CD14-positive monocyte (primary cell): ENCODE results near the gene PRICKLE1. TPM values are rescaled to one million over a fixed set of nuclear protein-coding genes. Genes with fewer than 3 reads are reported as not detected.

Experiments used
- DNase-seq, 3 donors: peaks; one replicate each; pipeline ENCODE4 v3.0.0-alpha.2; 2011 to 2022
- H2AFZ ChIP-seq: 2 replicates; pipeline ENCODE4 v1.6.0; 2012; ENCODE audit warnings: mild to moderate bottlenecking, low read depth, low read length, inconsistent platforms; ENCODE audit not compliant: insufficient read depth, poor library complexity, severe bottlenecking
- H3K27ac ChIP-seq, 2 donors: 1 replicate in 1 of 2; 2 replicates in 1 of 2; pipeline ENCODE4 v1.5.1; 2012 to 2013; ENCODE audit warnings: low read length in 2 of 2, control low read depth in 1 of 2, inconsistent platforms in 1 of 2, low read depth in 1 of 2, mild to moderate bottlenecking in 1 of 2
- H3K27me3 ChIP-seq, 2 donors: one replicate each; pipeline versions ENCODE4 v1.6.0 to v1.6.1; 2011 to 2013; ENCODE audit warnings: low read length in 2 of 2; ENCODE audit not compliant: control insufficient read depth in 2 of 2, insufficient read depth in 2 of 2
- H3K36me3 ChIP-seq, 2 donors: replicated peaks in 1 of 2; 1 replicate in 1 of 2; 2 replicates in 1 of 2; pipeline versions ENCODE4 v1.5.1 to v1.6.1; 2012 to 2013; ENCODE audit warnings: low read length in 2 of 2, control low read depth in 1 of 2, inconsistent platforms in 1 of 2, mild to moderate bottlenecking in 1 of 2; ENCODE audit not compliant: insufficient read depth in 2 of 2, control insufficient read depth in 1 of 2
- H3K4me1 ChIP-seq, 2 donors: 1 replicate in 1 of 2; 2 replicates in 1 of 2; pipeline versions ENCODE4 v1.5.1 to v1.6.1; 2012 to 2013; ENCODE audit warnings: low read length in 2 of 2, control low read depth in 1 of 2, inconsistent platforms in 1 of 2, mild to moderate bottlenecking in 1 of 2, moderate library complexity in 1 of 2; ENCODE audit not compliant: insufficient read depth in 2 of 2, control insufficient read depth in 1 of 2
- H3K4me2 ChIP-seq: replicated peaks from 2 replicates; pipeline ENCODE3; 2012; ENCODE audit warnings: low read length, moderate library complexity, mild to moderate bottlenecking; ENCODE audit not compliant: poor library complexity, severe bottlenecking; ENCODE audit errors: extremely low read depth
- H3K4me3 ChIP-seq, 3 experiments: fragments of 200-600 bp in 1 of 3; sonication (generic) in 1 of 3; replicated peaks in 1 of 3; 1 replicate in 2 of 3; 2 replicates in 1 of 3; pipeline ENCODE4 v1.5.1; 2011 to 2013; ENCODE audit warnings: low read length in 3 of 3, mild to moderate bottlenecking in 3 of 3, control low read depth in 2 of 3, low read depth in 2 of 3, inconsistent platforms in 1 of 3, moderate library complexity in 1 of 3
- H3K79me2 ChIP-seq: 2 replicates; pipeline ENCODE4 v1.6.0; 2012; ENCODE audit warnings: mild to moderate bottlenecking, control low read depth, inconsistent platforms, low read length, moderate library complexity; ENCODE audit not compliant: insufficient read depth
- H3K9ac ChIP-seq: 2 replicates; pipeline ENCODE4 v1.6.0; 2017; ENCODE audit warnings: low read length, mild to moderate bottlenecking; ENCODE audit not compliant: insufficient read depth, poor library complexity, severe bottlenecking
- H3K9me3 ChIP-seq, 2 donors: replicated peaks in 1 of 2; 1 replicate in 1 of 2; 2 replicates in 1 of 2; pipeline versions ENCODE4 v1.5.1 to v1.6.1; 2012 to 2013; ENCODE audit warnings: low read length in 2 of 2, control low read depth in 1 of 2; ENCODE audit not compliant: control insufficient read depth in 1 of 2, insufficient read depth in 1 of 2
- H4K20me1 ChIP-seq: 2 replicates; pipeline ENCODE4 v1.6.0; 2012; ENCODE audit warnings: mild to moderate bottlenecking, low read length, control low read depth, moderate library complexity; ENCODE audit not compliant: insufficient read depth
- H3K27ac Mint-ChIP-seq, 7 donors: one replicate each; pipeline ENCODE4 v1.8.0; 2020; ENCODE audit warnings: mild to moderate bottlenecking in 7 of 7, mixed read lengths in 7 of 7, moderate library complexity in 6 of 7, inconsistent platforms in 2 of 7
- H3K27me3 Mint-ChIP-seq, 3 donors: one replicate each; pipeline ENCODE4 v1.8.0; 2021 to 2022; ENCODE audit warnings: low read depth in 3 of 3, mild to moderate bottlenecking in 3 of 3, mixed read lengths in 3 of 3, moderate library complexity in 3 of 3, inconsistent platforms in 1 of 3
- H3K36me3 Mint-ChIP-seq, 2 donors: one replicate each; pipeline ENCODE4 v1.8.0; 2020; ENCODE audit warnings: mixed read lengths in 2 of 2, inconsistent platforms in 1 of 2, mild to moderate bottlenecking in 1 of 2
- H3K4me1 Mint-ChIP-seq: one replicate; pipeline ENCODE4 v1.8.0; 2020; ENCODE audit warnings: mild to moderate bottlenecking, mixed read lengths
- H3K4me3 Mint-ChIP-seq, 2 donors: one replicate each; pipeline ENCODE4 v1.8.0; 2020; ENCODE audit warnings: mild to moderate bottlenecking in 2 of 2, mixed read lengths in 2 of 2, moderate library complexity in 1 of 2
- H3K9me3 Mint-ChIP-seq, 7 donors: one replicate each; pipeline ENCODE4 v1.8.0; 2020 to 2022; ENCODE audit warnings: mixed read lengths in 7 of 7, mild to moderate bottlenecking in 6 of 7, moderate library complexity in 6 of 7, inconsistent platforms in 2 of 7
- WGBS: methylation state at CpG from one replicate; pipeline ENCODE4 v1.1.5; 2013; ENCODE audit warnings: missing lambda C conversion rate; ENCODE audit not compliant: insufficient coverage; 5-methylcytosine and 5-hydroxymethylcytosine counted together
- intact Hi-C, 2 donors: fragments of 100-400 bp; cut with micrococcal nuclease; formaldehyde crosslinking; loops; one replicate each; pipeline versions ENCODE4 v1.15.0 to v1.15.1; 2023
- polyA plus RNA-seq, 3 donors: library from polyadenylated mRNA; depleted of rRNA in 1 of 3; unstranded in 2 of 3; stranded (reverse) in 1 of 3; fragments of 300-500 nt in 2 of 3; fragments of >200 nt in 1 of 3; fragmentation: Illumina TruSeq in 2 of 3; gene quantifications; 1 replicate in 2 of 3; 2 replicates in 1 of 3; pipeline ENCODE4 v1.2.3, GENCODE V29; 2012 to 2021
- TF ChIP-seq, protein P1 (sequence below): fragments of 200-600 bp; IDR thresholded peaks from one replicate; pipeline ENCODE4 v1.8.0; 2022; ENCODE audit warnings: antibody characterized with exemption, mild to moderate bottlenecking

The PRICKLE1 gene
- polyA plus RNA-seq, 3 donors: 1.3 to 5.1 (median 2.6) TPM

DNA sequence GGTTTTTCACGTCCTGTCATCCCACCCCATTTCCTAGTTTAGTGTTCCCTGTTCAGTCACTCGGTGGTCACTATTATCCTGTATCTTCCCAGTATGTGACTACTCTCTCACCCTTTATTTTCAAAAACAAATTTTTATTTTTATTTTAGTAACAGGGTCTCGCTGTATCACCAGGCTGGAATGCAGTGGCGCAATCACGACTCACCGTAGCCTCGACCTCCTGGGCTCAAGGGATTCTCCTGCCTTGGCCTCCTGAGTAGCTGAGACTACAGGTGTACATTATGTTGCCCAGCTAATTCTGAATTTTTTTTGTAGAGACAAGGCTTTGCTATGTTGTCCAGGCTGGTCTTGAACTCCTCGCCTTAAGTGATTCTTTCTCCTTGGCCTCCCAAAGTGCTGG lies 20.1 kb upstream of the PRICKLE1 start:
- Histone ChIP-seq H3K4me1 (no peaks in the 10 kb centered on the region), H3K9ac (no peak overlapping the region), H3K27ac (no peak overlapping the region), H3K27me3 (no peaks in the 10 kb centered on the region), H3K4me3 (no peak overlapping the region), H2AFZ (no peak overlapping the region), H4K20me1 (no peaks in the 10 kb centered on the region), H3K36me3 (no peaks in the 10 kb centered on the region), H3K79me2 (no peaks in the 10 kb centered on the region), H3K4me2 (no peak overlapping the region), H3K9me3 (no peaks in the 10 kb centered on the region)
- Mint-ChIP-seq H3K27ac (no peak overlapping the region), H3K9me3 (peaks cover 0 to 8% (median 7%) of the 10 kb centered on the region in 7 donors), H3K36me3 (no peaks in the 10 kb centered on the region), H3K4me3 (no peak overlapping the region), H3K4me1 (peaks cover 1% of the 10 kb centered on the region), H3K27me3 (peaks cover 0 to 3% (median 3%) of the 10 kb centered on the region in 3 donors)
- DNase-seq: no peak
- TF ChIP-seq, protein P1, sequence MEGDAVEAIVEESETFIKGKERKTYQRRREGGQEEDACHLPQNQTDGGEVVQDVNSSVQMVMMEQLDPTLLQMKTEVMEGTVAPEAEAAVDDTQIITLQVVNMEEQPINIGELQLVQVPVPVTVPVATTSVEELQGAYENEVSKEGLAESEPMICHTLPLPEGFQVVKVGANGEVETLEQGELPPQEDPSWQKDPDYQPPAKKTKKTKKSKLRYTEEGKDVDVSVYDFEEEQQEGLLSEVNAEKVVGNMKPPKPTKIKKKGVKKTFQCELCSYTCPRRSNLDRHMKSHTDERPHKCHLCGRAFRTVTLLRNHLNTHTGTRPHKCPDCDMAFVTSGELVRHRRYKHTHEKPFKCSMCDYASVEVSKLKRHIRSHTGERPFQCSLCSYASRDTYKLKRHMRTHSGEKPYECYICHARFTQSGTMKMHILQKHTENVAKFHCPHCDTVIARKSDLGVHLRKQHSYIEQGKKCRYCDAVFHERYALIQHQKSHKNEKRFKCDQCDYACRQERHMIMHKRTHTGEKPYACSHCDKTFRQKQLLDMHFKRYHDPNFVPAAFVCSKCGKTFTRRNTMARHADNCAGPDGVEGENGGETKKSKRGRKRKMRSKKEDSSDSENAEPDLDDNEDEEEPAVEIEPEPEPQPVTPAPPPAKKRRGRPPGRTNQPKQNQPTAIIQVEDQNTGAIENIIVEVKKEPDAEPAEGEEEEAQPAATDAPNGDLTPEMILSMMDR: no peak
- 90% methylated on average over 5 of the region's 8 CpGs for WGBS
- intact Hi-C loops: no loop called here

DNA sequence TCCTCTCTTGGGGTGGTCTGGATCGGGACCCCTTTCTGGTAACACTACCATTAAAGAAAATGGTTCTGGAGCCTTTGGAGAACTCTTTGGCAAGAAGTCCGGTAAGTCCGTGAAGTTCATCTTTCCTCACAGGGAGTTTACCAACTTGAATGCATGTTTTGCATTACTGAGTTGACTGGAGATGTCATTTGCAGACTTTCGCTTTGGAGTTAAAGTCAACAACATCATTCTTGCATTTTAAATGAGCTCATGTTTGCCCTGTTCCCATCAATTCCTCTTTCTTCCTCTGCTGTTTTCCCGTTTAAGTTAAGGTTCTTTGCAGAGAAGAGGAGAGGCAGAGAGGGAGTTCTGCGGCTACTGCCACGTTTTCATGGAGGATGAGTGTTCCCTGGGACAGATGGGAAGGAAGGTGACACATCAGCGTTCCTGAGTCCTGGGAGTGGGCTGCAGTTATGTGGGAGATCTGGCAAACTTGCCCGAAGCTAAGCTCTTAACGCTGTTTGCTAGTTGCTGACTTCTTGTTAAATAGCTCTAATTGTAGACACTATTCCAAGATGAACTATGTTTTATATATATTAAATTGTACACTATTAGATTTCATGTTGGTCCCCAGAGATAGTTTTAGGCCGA lies 18.8 kb upstream of the PRICKLE1 start:
- WGBS: 73% methylated on average over 3 of the region's 11 CpGs
- Histone ChIP-seq H3K9ac (no peak overlapping the region), H3K4me2 (no peak overlapping the region), H3K9me3 (no peaks in the 10 kb centered on the region), H3K27ac (no peak overlapping the region), H2AFZ (no peak overlapping the region), H3K79me2 (no peaks in the 10 kb centered on the region), H4K20me1 (no peaks in the 10 kb centered on the region), H3K36me3 (no peaks in the 10 kb centered on the region), H3K27me3 (peaks cover 0 to 1% of the 10 kb centered on the region in 2 donors), H3K4me3 (no peak overlapping the region), H3K4me1 (no peaks in the 10 kb centered on the region)
- no peak overlapping the region for H3K27ac Mint-ChIP-seq
- H3K9me3 Mint-ChIP-seq: peaks cover 0 to 9% (median 5%) of the 10 kb centered on the region in 7 donors
- peaks cover 0 to 7% (median 4%) of the 10 kb centered on the region in 3 donors for H3K27me3 Mint-ChIP-seq
- H3K4me3 Mint-ChIP-seq: no peak overlapping the region
- intact Hi-C loops: no loop called here
- H3K36me3 Mint-ChIP-seq: no peaks in the 10 kb centered on the region
- no peak for DNase-seq
- TF ChIP-seq, protein P1: no peak
- H3K4me1 Mint-ChIP-seq: no peaks in the 10 kb centered on the region
